ENCODE measurements around the gene KLRD1. TPM values are rescaled to one million over a fixed set of nuclear protein-coding genes. Genes with fewer than 3 reads are reported as not detected.

The KLRD1 gene
- total RNA-seq, 4 donors from 2014 or later = 0.20 to 8.6 (median 2.6) TPM

Other genes with a start within 250 kb of the KLRD1 start
- gene CLEC1A, start 208.9 kb upstream of the KLRD1 start, total RNA-seq = 10 to 100 TPM in 1 of 4 donors, 1 to 10 TPM in 1, under 1 TPM in 1, not detected in 1; 0.55 to 14.1 (median 3.8) TPM
- 10 to 100 TPM in 1 of 4 donors, 1 to 10 TPM in 3; 2.9 to 83.4 (median 4.6) TPM for gene CLEC7A, start 177.7 kb upstream of the KLRD1 start, total RNA-seq
- gene OLR1, start 135.7 kb upstream of the KLRD1 start, total RNA-seq = under 1 TPM in 1 of 4 donors, not detected in 3; 0.96 TPM
- not detected for gene TMEM52B, start 128.8 kb upstream of the KLRD1 start, total RNA-seq
- gene GABARAPL1, start 95.0 kb upstream of the KLRD1 start, total RNA-seq = 10 to 100 TPM; 33.6 to 65.3 (median 59.5) TPM
- gene KLRK1, start 82.2 kb downstream of the KLRD1 start, total RNA-seq = 1 to 10 TPM in 3 of 4 donors, not detected in 1; 4.9 to 5.4 (median 5.0) TPM
- 1 to 10 TPM in 2 of 4 donors, not detected in 2; 1.4 to 2.2 TPM for gene KLRC4, start 101.9 kb downstream of the KLRD1 start, total RNA-seq
- not detected for gene KLRC3, start 112.7 kb downstream of the KLRD1 start, total RNA-seq
- gene KLRC2, start 128.1 kb downstream of the KLRD1 start, total RNA-seq = 1 to 10 TPM in 2 of 4 donors, under 1 TPM in 1, not detected in 1; 0.80 to 6.8 (median 4.0) TPM
- gene KLRC1, start 145.5 kb downstream of the KLRD1 start, total RNA-seq = 1 to 10 TPM in 2 of 4 donors, not detected in 2; 1.4 to 2.6 TPM
- under 1 TPM in 1 of 4 donors, not detected in 3; 0.41 TPM for gene EIF2S3B, start 198.0 kb downstream of the KLRD1 start, total RNA-seq

Measured in transverse colon (tissue), 4 donors.